Activated CD8-positive, alpha-beta memory T cell treated with anti-CD3 and anti-CD28 coated beads, Interleukin-2, amount 10 ng/mL, durations not matched to agents 7 days and 5 days (primary cell): ENCODE data around the gene RPUSD2. TPM values are rescaled to one million over a fixed set of nuclear protein-coding genes. Genes with fewer than 3 reads are reported as not detected.
"Not testable (repeated sequence)": the region's sequence is repeated elsewhere in the genome, so short reads cannot be mapped to it uniquely, and the experiment has no call there.

ENCODE experiments used
- ATAC-seq: fragments of 150-1000 bp; cut with Tn5 transposase; one replicate; pipeline ENCODE4 v1.10.0; 2021; ENCODE audit warnings: moderate library complexity
- CTCF ChIA-PET: fragments of 350-600 bp; sonication (Branson Sonifier 250); formaldehyde crosslinking; loops from one replicate; lab custom pipeline; 2021; ENCODE audit warnings: antibody characterized with exemption; lab: Charles Lee
- DNase-seq: peaks from one replicate; pipeline ENCODE4 v3.0.0-alpha.2; 2020
- H3K27ac Mint-ChIP-seq: one replicate; pipeline ENCODE4 v1.8.0; 2021; ENCODE audit warnings: mild to moderate bottlenecking, mixed read lengths
- H3K27me3 Mint-ChIP-seq: one replicate; pipeline ENCODE4 v1.8.0; 2021; ENCODE audit warnings: mixed read lengths
- H3K36me3 Mint-ChIP-seq: one replicate; pipeline ENCODE4 v1.8.0; 2021; ENCODE audit warnings: mild to moderate bottlenecking, mixed read lengths
- H3K4me1 Mint-ChIP-seq: one replicate; pipeline ENCODE4 v1.8.0; 2021; ENCODE audit warnings: mixed read lengths
- H3K4me3 Mint-ChIP-seq: one replicate; pipeline ENCODE4 v1.8.0; 2021; ENCODE audit warnings: mild to moderate bottlenecking, moderate library complexity, mixed read lengths
- H3K9me3 Mint-ChIP-seq: one replicate; pipeline ENCODE4 v1.8.0; 2022; ENCODE audit warnings: low read depth, mixed read lengths
- total RNA-seq, 2 experiments: library from RNA; stranded (reverse); gene quantifications; one replicate each; pipeline ENCODE4 v1.2.3, GENCODE V29; 2021

Gene RPUSD2
- total RNA-seq, 2 experiments from 2014 or later, result 17.6 to 17.7 TPM

GRCh38 chr15:40578892-40579291 is 9.8 kb downstream of the RPUSD2 start:
- no peak for ATAC-seq
- H3K4me3 Mint-ChIP-seq, result no peak overlapping the region
- DNase-seq, result no peak
- H3K27me3 Mint-ChIP-seq, result no peaks in the 10 kb centered on the region
- peaks cover 14% of the 10 kb centered on the region for H3K36me3 Mint-ChIP-seq
- CTCF ChIA-PET, result interaction anchor here (0.8 kb wide), 1 partner anchor 11 kb away, joined by 5 read pairs; no protein-coding TSS in a partner anchor
- H3K27ac Mint-ChIP-seq, result no peak overlapping the region
- H3K9me3 Mint-ChIP-seq, result no peaks in the 10 kb centered on the region
- peaks cover 7% of the 10 kb centered on the region for H3K4me1 Mint-ChIP-seq

- H3K4me3 Mint-ChIP-seq, ATAC-seq, H3K27me3 Mint-ChIP-seq, H3K27ac Mint-ChIP-seq, H3K9me3 Mint-ChIP-seq, H3K36me3 Mint-ChIP-seq, DNase-seq, H3K4me1 Mint-ChIP-seq: not testable (repeated sequence)
- CTCF ChIA-PET, result interaction anchor here (1.6 kb wide), 1 partner anchor 8 kb away, joined by 7 read pairs; no protein-coding TSS in a partner anchor
Measured at GRCh38 chr15:40581796-40582195, 12.7 kb downstream of the RPUSD2 start.

- H3K4me3 Mint-ChIP-seq, result peak overlapping the region; percentile 42
- no peaks in the 10 kb centered on the region for H3K9me3 Mint-ChIP-seq
- ATAC-seq (peak; percentile 84), DNase-seq (peak; percentile 58)
- H3K27ac Mint-ChIP-seq, result peak overlapping the region; percentile 27
- H3K27me3 Mint-ChIP-seq, result no peaks in the 10 kb centered on the region
- peaks cover 2% of the 10 kb centered on the region for H3K36me3 Mint-ChIP-seq
- H3K4me1 Mint-ChIP-seq, result peaks cover 5% of the 10 kb centered on the region
- CTCF ChIA-PET, result no interaction called here
Measured at GRCh38 chr15:40582726-40583246, 13.7 kb downstream of the RPUSD2 start.

GRCh38 chr15:40584191-40584590 is 15.1 kb downstream of the RPUSD2 start:
- CTCF ChIA-PET, result interaction anchor here (1.3 kb wide), 1 partner anchor 9 kb away, joined by 3 read pairs; no protein-coding TSS in a partner anchor
- Mint-ChIP-seq H3K27ac (no peak overlapping the region), H3K4me1 (peaks cover 5% of the 10 kb centered on the region), H3K4me3 (no peak overlapping the region), H3K9me3 (no peaks in the 10 kb centered on the region), H3K36me3 (no peaks in the 10 kb centered on the region), H3K27me3 (peaks cover 3% of the 10 kb centered on the region)
- DNase-seq (no peak), ATAC-seq (no peak)

GRCh38 chr15:40590667-40591050 is 21.6 kb downstream of the RPUSD2 start:
- Mint-ChIP-seq H3K27ac (peak overlapping the region; percentile 61), H3K27me3 (peaks cover 3% of the 10 kb centered on the region), H3K4me1 (peaks cover 32% of the 10 kb centered on the region), H3K4me3 (peak overlapping the region; percentile 72), H3K9me3 (no peaks in the 10 kb centered on the region), H3K36me3 (peaks cover 7% of the 10 kb centered on the region)
- CTCF ChIA-PET, result interaction anchor here (0.7 to 2.7 kb wide), 7 partner anchors 8 to 301 kb away, joined by 4 to 27 read pairs (median 5); partner anchors contain the start of gene CCDC32
- ATAC-seq, result no peak
- DNase-seq, result no peak

GRCh38 chr15:40591389-40591788 is 22.3 kb downstream of the RPUSD2 start:
- Mint-ChIP-seq H3K4me1 (peaks cover 35% of the 10 kb centered on the region), H3K36me3 (peaks cover 9% of the 10 kb centered on the region), H3K9me3 (no peaks in the 10 kb centered on the region), H3K27me3 (peaks cover 3% of the 10 kb centered on the region), H3K4me3 (no peak overlapping the region), H3K27ac (no peak overlapping the region)
- CTCF ChIA-PET, result interaction anchor here (0.7 to 2.6 kb wide), 3 partner anchors 25 to 303 kb away, joined by 3 to 27 read pairs (median 4); partner anchors contain the start of genes CCDC32 and VPS18
- DNase-seq (no peak), ATAC-seq (no peak)

- H3K4me3 Mint-ChIP-seq, result peak overlapping the region; percentile 93
- DNase-seq (no peak), ATAC-seq (no peak)
- H3K9me3 Mint-ChIP-seq, result no peaks in the 10 kb centered on the region
- H3K27me3 Mint-ChIP-seq, result peaks cover 3% of the 10 kb centered on the region
- H3K27ac Mint-ChIP-seq, result peak overlapping the region; percentile 99
- H3K36me3 Mint-ChIP-seq, result peaks cover 15% of the 10 kb centered on the region
- CTCF ChIA-PET, result interaction anchor here (0.8 to 1.7 kb wide), 4 partner anchors 9 to 28 kb away, joined by 3 to 4 read pairs (median 3); partner anchors contain the start of gene CCDC32
- H3K4me1 Mint-ChIP-seq, result peaks cover 45% of the 10 kb centered on the region
Measured at GRCh38 chr15:40593165-40593564, 24.1 kb downstream of the RPUSD2 start.

GRCh38 chr15:40593588-40594428 is 24.7 kb downstream of the RPUSD2 start, which contains the start of gene KNL1:
Gene KNL1 (plus strand): TSS chr15:40594249. CDS start chr15:40602932, 8,683 bp downstream.
- ATAC-seq (peak; percentile 89), DNase-seq (peak; percentile 94)
- peaks cover 2% of the 10 kb centered on the region for H3K27me3 Mint-ChIP-seq
- peaks cover 15% of the 10 kb centered on the region for H3K36me3 Mint-ChIP-seq
- CTCF ChIA-PET, result interaction anchor here (0.8 to 1.7 kb wide), 5 partner anchors 10 to 29 kb away, joined by 3 to 4 read pairs (median 3); partner anchors contain the start of gene CCDC32
- peak within 1 kb of the TSS; percentile 93 for H3K4me3 Mint-ChIP-seq
- H3K27ac Mint-ChIP-seq, result peak within 1 kb of the TSS; percentile 99
- peaks cover 45% of the 10 kb centered on the region for H3K4me1 Mint-ChIP-seq
- H3K9me3 Mint-ChIP-seq, result no peaks in the 10 kb centered on the region

GRCh38 chr15:40594429-40594836 is 25.3 kb downstream of the RPUSD2 start:
- CTCF ChIA-PET, result interaction anchor here (1.1 to 1.2 kb wide), 2 partner anchors 26 to 29 kb away, joined by 4 read pairs; partner anchors contain the start of genes CCDC32 and RPUSD2
- Mint-ChIP-seq H3K27ac (peak overlapping the region; percentile 99), H3K36me3 (peaks cover 15% of the 10 kb centered on the region), H3K27me3 (no peaks in the 10 kb centered on the region), H3K9me3 (no peaks in the 10 kb centered on the region), H3K4me1 (peaks cover 45% of the 10 kb centered on the region), H3K4me3 (peak overlapping the region; percentile 93)
- ATAC-seq, result peak; percentile 64
- no peak for DNase-seq

GRCh38 chr15:40595219-40595618 is 26.1 kb downstream of the RPUSD2 start:
- no peaks in the 10 kb centered on the region for H3K9me3 Mint-ChIP-seq
- DNase-seq (no peak), ATAC-seq (no peak)
- peaks cover 15% of the 10 kb centered on the region for H3K36me3 Mint-ChIP-seq
- CTCF ChIA-PET, result interaction anchor here (1.1 to 1.2 kb wide), 2 partner anchors 26 to 30 kb away, joined by 4 read pairs; partner anchors contain the start of genes CCDC32 and RPUSD2
- peaks cover 42% of the 10 kb centered on the region for H3K4me1 Mint-ChIP-seq
- no peaks in the 10 kb centered on the region for H3K27me3 Mint-ChIP-seq
- peak overlapping the region; percentile 99 for H3K27ac Mint-ChIP-seq
- peak overlapping the region; percentile 93 for H3K4me3 Mint-ChIP-seq

GRCh38 chr15:40595773-40596172 is 26.7 kb downstream of the RPUSD2 start:
- H3K4me1 Mint-ChIP-seq, result peaks cover 41% of the 10 kb centered on the region
- no peaks in the 10 kb centered on the region for H3K27me3 Mint-ChIP-seq
- H3K9me3 Mint-ChIP-seq, result no peaks in the 10 kb centered on the region
- peak overlapping the region; percentile 24 for H3K27ac Mint-ChIP-seq
- CTCF ChIA-PET, result interaction anchor here (1.2 kb wide), 1 partner anchor 27 kb away, joined by 4 read pairs; the partner anchor contains the start of gene RPUSD2
- no peak for ATAC-seq
- peaks cover 17% of the 10 kb centered on the region for H3K36me3 Mint-ChIP-seq
- no peak overlapping the region for H3K4me3 Mint-ChIP-seq
- DNase-seq, result no peak

- Mint-ChIP-seq H3K36me3 (peaks cover 17% of the 10 kb centered on the region), H3K9me3 (no peaks in the 10 kb centered on the region), H3K27me3 (no peaks in the 10 kb centered on the region), H3K4me1 (peaks cover 41% of the 10 kb centered on the region), H3K27ac (no peak overlapping the region), H3K4me3 (no peak overlapping the region)
- DNase-seq (no peak), ATAC-seq (no peak)
- CTCF ChIA-PET, result no interaction called here
Measured at GRCh38 chr15:40597024-40597423, 27.9 kb downstream of the RPUSD2 start.

GRCh38 chr15:40598126-40598525 is 29.0 kb downstream of the RPUSD2 start:
- Mint-ChIP-seq H3K27me3 (no peaks in the 10 kb centered on the region), H3K36me3 (peaks cover 19% of the 10 kb centered on the region), H3K4me1 (peaks cover 34% of the 10 kb centered on the region), H3K9me3 (no peaks in the 10 kb centered on the region), H3K4me3 (no peak overlapping the region), H3K27ac (no peak overlapping the region)
- ATAC-seq (no peak), DNase-seq (no peak)
- CTCF ChIA-PET, result interaction anchor here (0.7 to 2.3 kb wide), 2 partner anchors 8 to 833 kb away, joined by 3 to 14 read pairs; no protein-coding TSS in a partner anchor
